HepG2 (cell line): Measurements from ENCODE around the gene ABCG1. TPM values are rescaled to one million over a fixed set of nuclear protein-coding genes. Genes with fewer than 3 reads are reported as not detected.

Experiments
- ATAC-seq: fragments of 200-7000 bp; cut with Tn5 transposase; 3 replicates; pipeline ENCODE4 v1.9.1; 2020; ENCODE audit warnings: mild to moderate bottlenecking, moderate library complexity
- BruUV-seq: library from RNA; stranded (reverse); fragments of 400-500 nt; replicated peaks from 2 replicates; lab custom pipeline; 2021; lab: Mats Ljungman, UMichigan
- CTCF ChIA-PET: fragments of 300-600 bp; formaldehyde crosslinking; extraction: SDS; loops from one replicate; lab custom pipeline; 2021; ENCODE audit warnings: low total read pairs, inconsistent platforms, low intra/inter-chr PET ratio; lab: Yijun Ruan, JAX
- POLR2A ChIA-PET: fragments of 350-600 bp; sonication (Branson Sonifier 250); formaldehyde crosslinking; loops from one replicate; lab custom pipeline; 2020; ENCODE audit warnings: antibody characterized with exemption, inconsistent platforms; lab: Yijun Ruan, JAX
- DNase-seq: peaks from one replicate; pipeline ENCODE4 v3.0.0-alpha.2; 2015; ENCODE audit warnings: low spot score
- FAIRE-seq: peaks from 3 replicates; lab custom pipeline; 2011; peaks lifted over from hg19 to GRCh38; lab: Jason Lieb, UNC
- H2AFZ ChIP-seq: one replicate; pipeline ENCODE4 v1.6.1; 2011; ENCODE audit warnings: low read length, inconsistent platforms
- H3K27ac ChIP-seq: fragments of 300-600 bp; 3 replicates; pipeline ENCODE4 v1.8.0; 2011; ENCODE audit warnings: mixed run types, mild to moderate bottlenecking, mixed read lengths, low read length, inconsistent platforms; ENCODE audit not compliant: insufficient read depth; ENCODE audit errors: extremely low read length
- H3K27me3 ChIP-seq, 2 experiments: fragments of 200-600 bp in 1 of 2; 2 replicates in 1 of 2; 3 replicates in 1 of 2; pipeline versions ENCODE4 v1.6.0 to v1.8.0; 2011; ENCODE audit warnings: low read length in 2 of 2, mild to moderate bottlenecking in 2 of 2, moderate library complexity in 2 of 2, inconsistent platforms in 1 of 2; ENCODE audit not compliant: insufficient read depth in 2 of 2, control insufficient read depth in 1 of 2
- H3K36me3 ChIP-seq, 2 experiments: fragments of 200-600 bp in 1 of 2; replicated peaks in 1 of 2; 2 replicates in 1 of 2; 3 replicates in 1 of 2; pipeline versions ENCODE4 v1.5.1 to v1.8.0; 2011; ENCODE audit warnings: low read length in 2 of 2, inconsistent platforms in 1 of 2; ENCODE audit not compliant: insufficient read depth in 2 of 2, control insufficient read depth in 1 of 2
- H3K4me1 ChIP-seq: 2 replicates; pipeline ENCODE4 v1.5.1; 2012; ENCODE audit warnings: low read length, inconsistent platforms; ENCODE audit not compliant: insufficient read depth
- H3K4me2 ChIP-seq: 2 replicates; pipeline ENCODE4 v1.6.0; 2011; ENCODE audit warnings: low read depth, low read length, inconsistent platforms
- H3K4me3 ChIP-seq, 3 experiments: fragments of 200-600 bp in 1 of 3; sonication (generic), shearing (Covaris generic) in 1 of 3; replicated peaks in 1 of 3; 2 replicates each; pipeline ENCODE4 v1.5.1; 2011 to 2016; ENCODE audit warnings: low read length in 3 of 3, inconsistent platforms in 2 of 3, low read depth in 2 of 3, mild to moderate bottlenecking in 2 of 3, control low read depth in 1 of 3, mixed read lengths in 1 of 3; ENCODE audit not compliant: insufficient read depth in 1 of 3
- H3K79me2 ChIP-seq: one replicate; pipeline ENCODE4 v1.6.1; 2011; ENCODE audit warnings: low read length, inconsistent platforms; ENCODE audit not compliant: insufficient read depth
- H3K9ac ChIP-seq: 2 replicates; pipeline ENCODE4 v1.6.0; 2011; ENCODE audit warnings: mild to moderate bottlenecking, low read depth, low read length, inconsistent platforms; ENCODE audit not compliant: insufficient read depth
- H3K9me3 ChIP-seq: 2 replicates; pipeline ENCODE4 v1.5.1; 2012; ENCODE audit warnings: mild to moderate bottlenecking, low read length
- H4K20me1 ChIP-seq: 2 replicates; pipeline ENCODE4 v1.6.0; 2011; ENCODE audit warnings: inconsistent platforms, mild to moderate bottlenecking, low read length, moderate library complexity; ENCODE audit not compliant: insufficient read depth
- SNRNP70 ChIP-seq: fragments of 200-400 bp; formaldehyde crosslinking; IDR thresholded peaks from 2 replicates; pipeline ENCODE4 v1.6.1; 2017; ENCODE audit warnings: mild to moderate bottlenecking, low read depth, low read length, moderate library complexity
- ZBTB8A ChIP-seq: sonication (generic); formaldehyde crosslinking; IDR thresholded peaks from 2 replicates; pipeline ENCODE4 v1.4.0; 2020; ENCODE audit warnings: mild to moderate bottlenecking, low read depth, missing genetic modification reagents, borderline replicate concordance
- ZNF12 ChIP-seq: sonication (generic); formaldehyde crosslinking; IDR thresholded peaks from 2 replicates; pipeline ENCODE4 v1.5.0; 2020; ENCODE audit warnings: missing genetic modification reagents
- ZNF33A ChIP-seq: sonication (generic); formaldehyde crosslinking; IDR thresholded peaks from 2 replicates; pipeline ENCODE4 v1.5.1; 2020; ENCODE audit warnings: missing genetic modification reagents, mild to moderate bottlenecking, moderate library complexity, borderline replicate concordance
- ZNF557 ChIP-seq: sonication (generic); formaldehyde crosslinking; IDR thresholded peaks from 2 replicates; pipeline ENCODE4 v1.4.0; 2020; ENCODE audit warnings: missing genetic modification reagents
- WGBS: methylation state at CpG from one replicate; pipeline ENCODE4 v1.1.6; 2017; ENCODE audit warnings: low lambda C conversion rate; 5-methylcytosine and 5-hydroxymethylcytosine counted together
- in situ Hi-C: cut with HindIII; loops from 2 replicates; pipeline ENCODE4 v1.10.0; 2017; ENCODE audit warnings: low pct_unique_long_range_greater_than_20kb; ENCODE audit not compliant: extremely low pct_ligation_motif_present
- intact Hi-C: fragments of 100-400 bp; cut with micrococcal nuclease; formaldehyde crosslinking; loops from one replicate; pipeline ENCODE4 v1.10.0; 2022; ENCODE audit not compliant: unreplicated experiment
- polyA plus RNA-seq, 8 experiments: library from polyadenylated mRNA; depleted of rRNA in 3 of 8; stranded (reverse) in 7 of 8; unstranded in 1 of 8; fragments of >200 nt; fragmentation: Illumina TruSeq in 4 of 8; extraction: Trizol in 4 of 8; gene quantifications; 2 replicates each; pipeline versions ENCODE4 v1.2.1 to v1.2.3, GENCODE V29; 2011 to 2016; ENCODE audit warnings: low read depth in 4 of 8, missing spikeins in 1 of 8, mixed read lengths in 1 of 8; ENCODE audit not compliant: insufficient read depth in 1 of 8
- total RNA-seq, 5 experiments: library from RNA; depleted of rRNA; stranded (reverse); fragments of >200 nt; fragmentation: Illumina TruSeq; extraction: Trizol; gene quantifications; 2 replicates each; pipeline ENCODE4 v1.2.3, GENCODE V29; 2016; ENCODE audit warnings: low read depth in 1 of 5
- TF ChIP-seq, protein P1 (sequence below): sonication (generic); formaldehyde crosslinking; IDR thresholded peaks from 2 replicates; pipeline ENCODE4 v1.5.1; 2020; ENCODE audit warnings: missing genetic modification reagents, mild to moderate bottlenecking, borderline replicate concordance
- TF ChIP-seq, protein P2 (sequence below): sonication (generic); formaldehyde crosslinking; IDR thresholded peaks from 2 replicates; pipeline ENCODE4 v1.4.0; 2020; ENCODE audit warnings: missing genetic modification reagents, mild to moderate bottlenecking, borderline replicate concordance
- TF ChIP-seq, protein P3 (sequence below): sonication (generic); formaldehyde crosslinking; IDR thresholded peaks from 2 replicates; pipeline ENCODE4 v1.8.1; 2023; ENCODE audit warnings: mild to moderate bottlenecking, missing genetic modification reagents

Gene ABCG1
- total and polyA plus RNA-seq, 2 of the 13 experiments (the other 11 are each of a cell fraction or from before 2014, with no cell fraction given): 0.04 TPM; not detected in 1

GRCh38 chr21:42231756-42232155 lies 12.8 kb downstream of the ABCG1 start:
- ChIA-PET POLR2A (no interaction called here), CTCF (no interaction called here)
- Histone ChIP-seq H3K27ac (no peak overlapping the region), H3K9me3 (no peaks in the 10 kb centered on the region), H3K27me3 (peaks cover 0 to 63% of the 10 kb centered on the region in 2 experiments; a peak in 4 of 5 replicates), H3K9ac (no peak overlapping the region), H3K4me3 (no peak overlapping the region), H3K36me3 (no peaks in the 10 kb centered on the region), H3K79me2 (no peaks in the 10 kb centered on the region), H3K4me1 (peaks cover 38% of the 10 kb centered on the region), H4K20me1 (no peaks in the 10 kb centered on the region)
- DNase-seq (no peak), FAIRE-seq (no peak), ATAC-seq (no peak)
- no TSS peak for BruUV-seq
- intact Hi-C loops: no loop called here
- in situ Hi-C loops: no loop called here
- WGBS: 61% methylated on average over 2 of the region's 2 CpGs
- no peak for TF ChIP-seq ZNF12 (CRISPR knock-in tag)
- TF ChIP-seq, protein P1, sequence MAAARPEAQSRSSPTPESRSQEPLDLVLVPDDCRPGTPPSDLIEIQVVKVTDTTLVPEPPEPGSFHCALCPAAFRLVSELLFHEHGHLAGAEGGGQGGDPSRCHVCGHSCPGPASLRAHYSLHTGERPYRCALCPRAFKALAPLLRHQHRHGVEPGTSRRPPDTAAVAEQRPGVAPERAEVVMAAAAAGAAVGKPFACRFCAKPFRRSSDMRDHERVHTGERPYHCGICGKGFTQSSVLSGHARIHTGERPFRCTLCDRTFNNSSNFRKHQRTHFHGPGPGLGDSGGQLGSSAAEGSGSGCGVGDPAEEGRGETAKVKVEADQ: no peak
- TF ChIP-seq, protein P2, sequence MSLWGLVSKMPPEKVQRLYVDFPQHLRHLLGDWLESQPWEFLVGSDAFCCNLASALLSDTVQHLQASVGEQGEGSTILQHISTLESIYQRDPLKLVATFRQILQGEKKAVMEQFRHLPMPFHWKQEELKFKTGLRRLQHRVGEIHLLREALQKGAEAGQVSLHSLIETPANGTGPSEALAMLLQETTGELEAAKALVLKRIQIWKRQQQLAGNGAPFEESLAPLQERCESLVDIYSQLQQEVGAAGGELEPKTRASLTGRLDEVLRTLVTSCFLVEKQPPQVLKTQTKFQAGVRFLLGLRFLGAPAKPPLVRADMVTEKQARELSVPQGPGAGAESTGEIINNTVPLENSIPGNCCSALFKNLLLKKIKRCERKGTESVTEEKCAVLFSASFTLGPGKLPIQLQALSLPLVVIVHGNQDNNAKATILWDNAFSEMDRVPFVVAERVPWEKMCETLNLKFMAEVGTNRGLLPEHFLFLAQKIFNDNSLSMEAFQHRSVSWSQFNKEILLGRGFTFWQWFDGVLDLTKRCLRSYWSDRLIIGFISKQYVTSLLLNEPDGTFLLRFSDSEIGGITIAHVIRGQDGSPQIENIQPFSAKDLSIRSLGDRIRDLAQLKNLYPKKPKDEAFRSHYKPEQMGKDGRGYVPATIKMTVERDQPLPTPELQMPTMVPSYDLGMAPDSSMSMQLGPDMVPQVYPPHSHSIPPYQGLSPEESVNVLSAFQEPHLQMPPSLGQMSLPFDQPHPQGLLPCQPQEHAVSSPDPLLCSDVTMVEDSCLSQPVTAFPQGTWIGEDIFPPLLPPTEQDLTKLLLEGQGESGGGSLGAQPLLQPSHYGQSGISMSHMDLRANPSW: no peak
- TF ChIP-seq, protein P3, sequence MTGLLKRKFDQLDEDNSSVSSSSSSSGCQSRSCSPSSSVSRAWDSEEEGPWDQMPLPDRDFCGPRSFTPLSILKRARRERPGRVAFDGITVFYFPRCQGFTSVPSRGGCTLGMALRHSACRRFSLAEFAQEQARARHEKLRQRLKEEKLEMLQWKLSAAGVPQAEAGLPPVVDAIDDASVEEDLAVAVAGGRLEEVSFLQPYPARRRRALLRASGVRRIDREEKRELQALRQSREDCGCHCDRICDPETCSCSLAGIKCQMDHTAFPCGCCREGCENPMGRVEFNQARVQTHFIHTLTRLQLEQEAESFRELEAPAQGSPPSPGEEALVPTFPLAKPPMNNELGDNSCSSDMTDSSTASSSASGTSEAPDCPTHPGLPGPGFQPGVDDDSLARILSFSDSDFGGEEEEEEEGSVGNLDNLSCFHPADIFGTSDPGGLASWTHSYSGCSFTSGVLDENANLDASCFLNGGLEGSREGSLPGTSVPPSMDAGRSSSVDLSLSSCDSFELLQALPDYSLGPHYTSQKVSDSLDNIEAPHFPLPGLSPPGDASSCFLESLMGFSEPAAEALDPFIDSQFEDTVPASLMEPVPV (CRISPR knock-in tag): no peak
- no peak for TF ChIP-seq SNRNP70
- no peak for TF ChIP-seq ZBTB8A (CRISPR knock-in tag)
- no peak for TF ChIP-seq ZNF557 (CRISPR knock-in tag)
- TF ChIP-seq ZNF33A (CRISPR knock-in tag): no peak
- TF ChIP-seq, all 625 proteins: peak for 0
- H2AFZ ChIP-seq: no peak overlapping the region
- no peak overlapping the region for H3K4me2 ChIP-seq
